ENCODE results near the gene LSM7.
"Not testable (repeated sequence)": the region's sequence is repeated elsewhere in the genome, so short reads cannot be mapped to it uniquely, and the experiment has no call there.

Gene LSM7

DNA sequence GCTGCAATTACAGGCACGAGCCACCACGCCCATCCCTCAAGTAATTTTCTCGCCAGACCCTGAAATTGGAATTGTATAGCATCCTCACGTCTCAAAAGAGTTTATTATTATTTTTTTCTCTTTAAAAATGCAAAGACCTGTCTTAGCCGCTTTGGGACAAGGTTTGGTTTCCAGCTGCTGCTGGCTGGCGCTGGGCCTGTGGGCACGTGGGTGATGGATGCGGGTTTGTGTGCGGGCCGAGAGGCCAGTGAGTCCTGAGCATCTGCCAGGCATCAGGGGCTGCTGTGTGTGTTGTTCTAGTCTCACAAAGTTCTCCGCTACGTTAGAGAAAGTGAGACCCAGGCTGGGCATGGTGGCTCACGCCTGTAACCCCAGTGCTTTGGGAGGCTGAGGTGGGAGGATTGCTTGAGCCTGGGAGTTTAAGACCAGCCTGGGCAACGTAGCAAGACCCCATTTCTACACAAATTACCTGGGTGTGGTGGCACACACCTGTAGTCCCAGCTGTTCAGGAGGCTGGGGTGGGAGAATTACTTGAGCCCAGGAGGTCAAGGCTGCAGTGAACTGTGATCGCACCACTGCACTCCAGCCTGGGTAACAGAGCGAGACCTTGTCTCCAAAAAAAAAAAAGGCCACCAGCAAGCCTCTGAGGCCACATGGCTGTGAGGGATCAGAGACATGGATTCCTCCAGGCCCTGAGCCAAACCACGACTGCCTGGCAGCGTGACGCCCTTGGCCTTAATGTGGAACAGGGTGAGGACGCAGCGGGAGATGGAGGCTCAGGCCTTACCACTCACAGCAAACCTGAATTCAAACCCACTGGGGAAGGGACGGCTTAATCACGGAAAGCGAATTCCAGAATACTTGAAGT is 27.0 kb upstream of the LSM7 start:
- peak; percentile 83 for DNase-seq

DNA sequence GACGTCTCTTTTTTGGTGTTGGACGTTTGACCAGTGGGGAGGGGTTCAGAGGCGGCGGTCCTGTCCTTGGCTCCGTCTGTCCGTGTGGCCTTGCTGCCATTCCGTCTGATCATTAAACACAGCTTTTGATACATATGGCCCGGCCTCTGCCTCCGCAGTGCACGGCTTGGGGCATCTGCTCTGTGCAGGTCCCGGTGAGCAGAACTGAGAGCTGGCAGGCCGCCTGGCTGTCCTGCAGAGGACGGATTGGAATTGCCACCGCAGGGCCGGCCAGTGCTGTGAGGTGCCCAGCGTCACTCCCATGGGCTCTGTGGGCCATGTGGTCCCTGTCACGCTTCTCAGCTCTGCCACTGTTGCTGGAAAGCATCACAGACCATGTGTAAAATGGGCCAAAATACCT is 26.3 kb upstream of the LSM7 start:
- DNase-seq, result no peak

DNA sequence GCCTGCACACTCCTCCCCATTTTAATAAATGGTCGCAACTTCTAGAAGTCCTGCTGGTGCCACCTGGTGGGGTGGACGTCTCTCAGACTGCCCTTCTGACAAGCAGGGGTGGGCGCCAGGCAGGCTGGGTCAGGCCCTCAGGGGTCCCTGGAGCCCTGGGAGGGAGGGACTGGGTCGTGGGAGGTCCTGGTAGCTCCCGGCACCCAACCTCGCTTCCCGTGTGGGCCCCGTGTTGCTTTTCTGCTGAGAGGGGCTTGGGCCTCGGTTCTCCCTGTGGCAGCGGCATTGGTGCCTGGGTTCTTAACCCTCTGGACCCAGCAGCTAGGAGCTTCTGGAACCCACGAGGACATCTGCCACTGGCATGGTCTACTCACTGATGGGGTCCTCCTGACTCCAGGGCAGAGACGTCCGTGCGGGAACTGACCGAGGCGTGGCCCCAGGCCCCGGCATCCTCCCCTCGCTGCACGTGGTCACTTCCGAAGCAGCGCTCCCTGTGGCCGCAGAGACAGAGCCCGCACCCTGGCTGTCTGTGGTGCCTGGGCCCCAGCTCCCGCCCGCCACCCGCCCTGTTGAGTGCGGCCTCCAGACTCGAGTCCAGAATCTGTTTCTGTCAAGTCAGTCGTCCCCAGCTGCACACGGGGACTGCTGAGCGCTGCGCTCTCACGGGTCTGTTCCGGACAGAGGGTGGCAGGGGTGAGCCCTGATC is 25.7 kb upstream of the LSM7 start:
- DNase-seq, result no peak

DNA sequence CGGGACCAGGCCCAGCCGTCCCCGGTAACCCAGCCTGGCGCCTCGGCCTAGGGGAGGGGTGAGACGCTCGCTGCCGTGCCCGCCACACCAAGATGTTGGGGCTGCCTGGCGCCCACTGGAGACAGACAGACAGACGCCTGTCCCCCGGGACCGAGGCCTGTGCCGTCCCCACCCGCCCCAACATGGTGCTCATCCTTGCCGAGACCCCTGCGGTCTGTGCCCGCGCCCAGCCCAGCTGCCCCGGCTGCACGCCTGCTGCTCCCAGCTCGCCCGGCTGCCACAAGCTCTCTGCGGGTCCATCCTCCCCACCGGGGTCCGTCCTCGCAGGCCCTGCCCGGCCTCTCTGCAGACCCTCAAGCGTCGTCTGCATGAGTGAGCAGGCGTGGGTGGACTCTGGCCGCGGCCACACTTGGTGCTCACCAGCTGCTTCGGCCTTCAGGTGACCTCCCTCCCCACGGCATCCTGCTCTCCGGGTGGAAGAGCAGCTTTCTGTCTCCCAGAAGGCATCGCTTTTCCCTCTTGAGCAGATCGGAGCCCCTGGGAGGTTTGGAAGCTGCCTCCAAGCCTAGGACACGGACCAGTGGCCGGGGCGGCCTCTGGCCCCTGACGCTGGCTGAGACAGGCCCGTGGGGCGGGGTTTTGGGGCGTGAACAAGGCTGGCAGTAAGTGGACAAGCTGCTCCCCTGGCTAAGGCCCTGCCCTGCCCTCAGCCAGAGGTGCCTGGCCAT is 24.9 kb upstream of the LSM7 start:
- DNase-seq, result no peak

DNA sequence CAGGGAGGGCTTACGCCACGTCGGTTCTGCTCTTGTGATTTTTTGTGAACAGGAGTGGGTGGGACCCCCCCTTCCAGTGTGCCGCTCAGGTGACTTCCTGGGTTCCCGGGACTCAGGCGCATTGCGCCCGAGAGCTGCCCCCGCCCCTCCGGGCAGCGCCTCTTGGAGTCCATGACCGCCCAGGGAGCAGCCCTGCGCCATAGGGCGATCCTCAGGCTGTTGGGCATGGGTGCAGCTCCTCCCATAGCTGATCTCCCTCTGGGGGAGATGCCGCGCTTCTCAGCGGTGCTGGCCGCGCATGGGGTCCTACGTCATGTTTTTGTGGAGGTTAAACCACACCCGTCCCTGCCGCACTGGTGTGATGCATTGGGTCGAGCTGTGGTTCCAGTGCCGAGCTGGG is 23.7 kb upstream of the LSM7 start:
- DNase-seq, result no peak

DNA sequence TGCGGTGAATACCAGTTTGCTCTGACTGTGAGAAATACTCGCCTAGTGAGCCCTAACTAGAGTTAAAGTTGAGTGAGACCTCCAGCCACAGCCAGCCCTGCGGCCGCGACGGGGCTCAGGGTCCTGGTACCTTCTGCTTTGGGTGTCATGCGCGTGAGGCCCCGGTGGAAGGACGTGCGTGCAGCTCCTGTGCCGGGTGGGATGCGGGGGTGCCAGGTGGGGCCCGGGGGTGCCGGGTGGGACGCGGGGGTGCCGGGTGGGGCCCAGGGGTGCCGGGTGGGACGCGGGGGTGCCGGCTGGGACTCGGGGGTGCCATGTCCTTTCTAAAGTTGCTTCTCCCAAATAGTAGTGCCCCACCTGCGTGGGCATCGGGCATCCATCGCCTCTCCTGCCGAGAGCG is 23.2 kb upstream of the LSM7 start:
- DNase-seq, result no peak

DNA sequence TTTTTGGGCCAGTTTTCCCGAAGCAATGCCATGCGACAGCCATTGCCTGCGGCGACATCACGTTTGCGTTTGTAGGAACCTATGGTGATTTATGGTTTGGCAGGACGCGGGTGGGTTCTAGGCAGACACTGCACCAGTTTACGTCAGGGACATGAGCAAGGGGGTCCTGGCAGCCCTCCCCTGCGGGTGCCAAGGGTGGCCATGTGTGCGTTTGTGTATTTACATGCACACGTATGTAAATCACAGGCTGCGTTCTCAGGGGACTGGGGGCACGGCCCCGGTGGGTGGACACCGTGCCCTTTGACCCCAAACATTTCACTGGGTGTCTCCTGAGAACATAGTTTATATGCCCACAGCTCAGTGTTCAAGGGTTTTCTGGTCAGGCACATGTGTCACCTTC is 22.3 kb upstream of the LSM7 start:
- no peak for DNase-seq

DNA sequence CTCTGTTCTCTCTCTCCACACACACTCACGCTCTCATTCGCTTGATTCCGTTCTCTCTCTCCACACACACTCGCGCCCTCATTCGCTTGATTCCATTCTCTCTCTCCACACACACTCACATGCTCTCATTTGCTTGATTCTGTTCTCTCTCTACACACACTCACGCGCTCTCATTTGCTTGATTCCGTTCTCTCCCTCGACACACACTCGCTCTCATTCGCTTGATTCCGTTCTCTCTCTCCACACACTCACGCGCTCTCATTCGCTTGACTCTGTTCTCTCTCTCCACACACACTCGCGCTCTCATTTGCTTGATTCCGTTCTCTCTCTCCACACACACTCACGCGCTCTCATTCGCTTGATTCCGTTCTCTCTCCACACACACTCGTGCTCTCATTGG is 21.4 kb upstream of the LSM7 start:
- not testable (repeated sequence) for DNase-seq

DNA sequence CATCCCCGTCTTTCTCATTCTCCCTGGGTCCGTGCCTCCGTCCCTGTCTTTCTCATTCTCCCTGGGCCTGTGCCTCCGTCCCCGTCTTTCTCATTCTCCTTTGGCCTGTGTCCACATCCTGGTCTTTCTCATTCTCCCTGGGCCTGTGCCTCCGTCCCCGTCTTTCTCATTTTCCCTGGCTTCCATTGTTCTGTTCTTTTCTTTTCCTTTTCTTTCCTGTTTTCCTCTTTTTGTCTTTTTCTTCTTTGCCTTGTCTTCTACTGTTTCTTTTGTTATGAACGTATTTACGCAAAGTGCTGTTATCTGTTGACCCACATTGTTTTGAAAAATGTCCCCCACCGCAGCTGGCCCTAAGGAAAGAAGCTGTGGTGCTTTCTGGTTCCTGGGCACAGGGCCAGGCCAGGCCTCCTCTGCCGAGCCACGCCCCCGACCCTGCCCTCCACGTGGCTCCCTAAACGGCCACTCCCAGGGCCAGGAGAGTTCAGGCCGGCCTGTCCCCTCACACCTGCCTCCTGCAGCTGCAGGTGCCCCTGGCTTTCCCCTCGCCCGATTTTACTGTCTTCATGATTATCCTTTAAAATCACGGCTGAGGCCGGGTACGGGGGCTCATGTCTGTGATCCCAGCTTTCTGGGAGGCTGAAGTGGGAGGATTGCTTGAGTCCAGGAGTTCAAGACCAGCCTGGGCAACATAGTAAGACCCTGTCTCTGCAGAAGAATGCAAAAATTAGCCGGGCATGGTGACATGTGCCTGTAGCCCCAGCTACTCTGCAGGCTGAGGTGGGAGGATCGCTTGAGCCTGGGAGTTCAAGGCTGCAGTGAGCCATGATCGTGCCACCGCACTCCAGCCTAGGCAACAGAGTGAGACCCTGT is 17.6 kb upstream of the LSM7 start:
- no peak for DNase-seq

DNA sequence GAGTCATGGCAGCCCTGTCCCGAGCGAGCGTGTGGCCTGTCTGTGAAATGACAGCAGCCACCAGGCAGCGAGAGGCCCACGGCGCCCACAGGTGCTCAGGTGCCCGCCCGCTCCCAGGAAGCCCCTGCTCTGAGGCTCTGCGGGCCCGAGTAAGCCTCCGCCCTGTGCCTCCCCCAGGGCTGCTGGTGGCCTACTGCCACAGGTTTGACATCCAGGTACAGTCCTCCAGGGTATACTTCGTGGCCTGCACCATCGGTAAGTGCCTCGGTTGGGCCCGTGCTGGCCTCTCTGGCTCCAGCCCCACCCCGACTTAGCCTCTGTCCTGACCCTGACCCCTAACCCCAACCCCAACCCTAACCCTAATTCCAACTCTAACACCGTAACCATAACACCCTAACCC is 16.7 kb upstream of the LSM7 start:
- DNase-seq, result no peak

DNA sequence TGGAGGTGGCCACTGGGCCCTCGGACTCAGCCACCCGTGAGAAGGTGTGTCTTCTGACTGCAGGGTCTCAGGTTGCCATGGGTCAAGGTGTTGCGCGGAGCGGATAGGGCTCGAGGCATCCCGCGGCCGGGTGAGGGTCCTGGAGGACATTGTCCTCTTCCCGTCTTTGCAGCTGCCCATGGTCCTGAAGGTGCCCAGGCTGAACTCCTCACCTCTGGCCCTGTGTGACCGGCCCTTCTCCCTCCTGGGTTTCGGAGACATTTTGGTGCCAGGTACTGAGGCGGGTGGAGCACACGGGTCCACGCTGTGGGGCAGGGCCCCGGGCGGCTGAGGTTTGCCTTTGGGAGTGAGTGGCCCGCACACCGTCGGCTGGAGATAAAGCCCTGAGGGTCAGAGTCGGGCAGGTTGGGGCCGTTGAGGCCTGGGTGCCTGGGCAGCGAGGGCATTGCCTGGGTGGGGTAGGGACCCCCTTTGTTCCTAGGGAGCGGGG is 16.0 kb upstream of the LSM7 start:
- no peak for DNase-seq

DNA sequence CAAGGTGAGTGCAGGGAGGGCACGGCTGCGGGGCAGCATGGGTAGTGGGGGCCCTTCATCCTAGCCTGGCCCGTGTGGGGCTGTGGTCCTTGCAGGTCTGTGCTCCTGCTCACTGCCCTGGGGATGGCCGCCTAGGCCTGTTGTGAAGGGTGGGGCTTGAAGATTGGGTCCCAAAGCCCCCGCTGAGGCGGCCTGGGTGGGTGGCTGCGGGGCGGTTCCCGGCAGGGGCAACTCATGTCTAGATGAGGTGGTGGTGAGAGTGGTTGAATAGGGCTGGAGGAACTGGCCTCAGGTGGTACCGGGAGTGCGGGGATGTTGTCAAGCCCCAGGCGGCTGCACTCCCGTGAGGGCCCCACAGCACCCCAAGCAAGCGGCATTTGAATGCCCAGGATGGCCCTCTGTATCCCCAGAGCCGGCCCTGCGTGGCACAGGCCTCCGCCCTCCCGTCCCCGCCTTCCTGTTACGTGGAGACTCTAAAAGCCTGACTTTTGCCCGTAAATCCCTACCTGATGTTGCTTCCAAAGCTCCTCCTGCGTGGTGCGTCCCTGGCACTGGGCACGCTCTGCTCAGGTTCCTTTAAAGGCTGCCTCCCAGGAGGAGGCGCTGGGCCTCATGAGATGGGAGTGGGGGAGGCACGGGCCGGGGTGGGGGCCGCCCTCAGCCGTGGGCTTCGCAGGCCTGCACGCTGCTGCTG is 15.1 kb upstream of the LSM7 start:
- DNase-seq, result no peak

DNA sequence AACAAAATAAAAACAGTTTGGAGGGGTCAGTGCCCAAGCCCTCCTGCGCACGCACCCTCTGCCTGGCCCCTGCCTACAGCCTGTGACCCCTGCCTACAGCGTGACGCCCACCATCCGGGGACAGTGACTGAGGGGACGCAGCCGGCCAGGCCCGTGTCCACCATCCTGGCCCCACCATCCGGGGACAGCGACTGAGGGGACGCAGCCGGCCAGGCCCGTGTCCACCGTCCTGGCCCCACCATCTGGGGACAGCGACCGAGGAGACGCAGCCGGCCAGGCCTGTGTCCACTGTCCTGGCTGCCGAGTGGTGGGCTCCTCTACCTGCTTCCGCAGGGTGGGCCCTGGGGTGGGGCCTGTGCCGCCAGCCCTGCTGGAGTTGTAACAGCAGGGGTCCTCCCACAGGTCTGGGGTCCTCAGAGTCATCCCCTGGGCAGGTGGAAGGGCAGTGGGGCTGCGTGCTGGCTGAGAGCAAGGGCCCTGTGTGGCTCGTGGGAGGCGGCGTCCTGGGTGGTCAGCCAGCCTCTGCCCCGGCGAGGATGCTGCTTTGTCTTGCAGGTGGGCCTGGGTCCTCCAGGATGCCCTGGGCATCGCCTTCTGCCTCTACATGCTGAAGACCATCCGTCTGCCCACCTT is 14.4 kb upstream of the LSM7 start:
- no peak for DNase-seq

DNA sequence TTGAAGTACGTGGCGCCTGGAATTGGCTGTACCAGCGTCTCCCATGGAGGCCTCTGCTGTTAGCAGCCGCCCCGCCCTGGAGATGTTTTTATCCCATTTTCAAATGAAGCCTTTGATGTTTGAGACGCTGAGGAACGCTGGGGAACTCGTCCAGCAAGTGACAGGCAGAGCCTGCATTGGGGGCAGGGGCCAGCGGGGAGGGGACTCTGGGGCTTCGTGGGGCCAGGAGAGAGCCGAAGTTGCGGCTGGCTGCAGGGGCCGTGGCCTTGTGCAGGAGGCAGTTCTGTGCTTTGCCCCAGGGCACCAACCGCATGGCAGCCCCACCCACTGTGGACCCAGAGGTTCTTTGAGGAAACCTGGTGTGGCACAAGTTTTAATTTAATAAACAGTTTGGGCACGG is 13.6 kb upstream of the LSM7 start:
- DNase-seq, result no peak

DNA sequence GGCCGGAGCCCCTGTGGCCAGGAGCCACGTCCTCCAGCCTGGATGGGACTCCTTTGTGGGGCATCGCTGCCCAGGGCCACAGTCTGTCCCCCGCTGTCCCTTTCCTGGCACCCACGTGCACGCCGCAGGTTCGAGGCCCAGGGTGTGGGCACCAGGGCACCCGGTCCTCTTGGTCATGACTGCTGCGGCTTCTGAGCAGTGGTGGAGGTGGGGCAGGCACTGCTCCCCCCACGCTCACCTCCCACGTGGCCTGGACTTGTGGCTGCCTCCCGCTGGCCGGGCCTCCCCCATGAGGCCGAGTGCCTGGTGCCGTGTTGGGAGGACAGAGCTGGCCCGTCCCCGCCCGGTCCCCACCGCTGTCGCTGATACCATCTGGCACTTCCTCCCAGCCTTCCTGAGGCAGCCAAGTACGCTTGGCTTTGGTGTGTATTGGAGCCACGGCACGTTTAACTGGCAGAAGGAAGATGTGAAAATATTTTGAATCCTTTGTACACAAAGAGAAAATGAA is 12.9 kb upstream of the LSM7 start:
- DNase-seq, result no peak

DNA sequence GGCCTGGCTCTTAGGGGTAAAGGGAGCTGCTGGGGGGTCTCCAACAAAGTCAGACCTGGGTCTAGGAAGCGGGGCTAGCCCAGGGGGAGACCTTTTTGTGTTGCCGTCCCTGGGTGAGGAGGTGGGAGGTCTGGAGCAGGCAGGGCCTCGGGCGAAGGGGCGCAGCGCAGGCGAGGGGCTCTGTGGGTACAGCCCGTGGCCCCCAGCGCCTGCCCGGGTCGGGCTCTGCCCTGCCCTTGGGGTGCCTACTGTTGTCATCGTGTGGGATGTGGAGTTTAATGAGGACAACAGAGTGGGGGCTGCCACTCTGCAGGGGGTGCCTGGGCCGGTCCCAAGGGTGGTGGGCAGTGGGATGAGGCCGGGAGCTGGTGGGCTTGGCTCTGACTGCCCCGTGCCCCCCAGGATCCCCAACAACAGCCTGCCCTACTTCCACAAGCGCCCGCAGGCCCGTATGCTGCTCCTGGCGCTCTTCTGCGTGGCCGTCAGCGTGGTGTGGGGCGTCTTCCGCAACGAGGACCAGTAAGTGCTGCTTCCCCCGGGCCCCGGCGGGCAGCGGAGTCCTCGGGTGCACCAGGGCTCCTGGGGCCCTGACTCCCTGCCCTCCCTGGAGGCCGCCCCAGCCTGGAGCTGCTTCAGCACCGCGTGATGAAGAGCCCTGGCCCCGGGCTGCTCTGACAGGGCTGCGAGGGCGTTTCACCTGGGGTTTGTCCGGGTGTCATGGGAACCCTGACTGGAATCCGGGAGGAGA is 12.3 kb upstream of the LSM7 start:
- DNase-seq, result no peak

DNA sequence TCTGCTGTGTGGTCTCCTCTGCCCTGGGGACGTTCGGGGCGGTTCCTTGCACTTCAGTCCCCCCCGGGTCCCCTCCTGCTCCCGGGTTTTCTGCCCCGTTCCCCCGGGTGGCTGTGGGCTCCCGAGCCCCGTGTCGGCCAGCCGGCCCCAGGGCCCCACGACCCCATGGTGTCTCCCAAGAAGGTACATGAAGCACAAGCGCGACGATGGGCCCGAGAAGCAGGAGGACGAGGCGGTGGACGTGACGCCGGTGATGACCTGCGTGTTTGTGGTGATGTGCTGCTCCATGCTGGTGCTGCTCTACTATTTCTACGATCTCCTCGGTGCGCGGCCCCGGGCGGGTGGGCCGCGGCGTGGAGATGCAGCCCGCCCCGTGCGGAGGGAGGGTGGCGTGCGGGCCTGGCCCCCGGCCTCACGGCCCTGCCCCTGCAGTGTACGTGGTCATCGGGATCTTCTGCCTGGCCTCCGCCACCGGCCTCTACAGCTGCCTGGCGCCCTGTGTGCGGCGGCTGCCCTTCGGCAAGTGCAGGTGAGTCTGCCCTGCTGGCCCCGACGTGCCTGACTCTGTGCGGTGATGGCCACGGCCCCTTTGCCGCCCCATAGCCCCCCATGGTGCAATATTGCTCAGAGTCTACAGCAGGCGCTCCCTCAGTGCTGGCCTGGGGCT is 11.4 kb upstream of the LSM7 start:
- DNase-seq, result no peak

DNA sequence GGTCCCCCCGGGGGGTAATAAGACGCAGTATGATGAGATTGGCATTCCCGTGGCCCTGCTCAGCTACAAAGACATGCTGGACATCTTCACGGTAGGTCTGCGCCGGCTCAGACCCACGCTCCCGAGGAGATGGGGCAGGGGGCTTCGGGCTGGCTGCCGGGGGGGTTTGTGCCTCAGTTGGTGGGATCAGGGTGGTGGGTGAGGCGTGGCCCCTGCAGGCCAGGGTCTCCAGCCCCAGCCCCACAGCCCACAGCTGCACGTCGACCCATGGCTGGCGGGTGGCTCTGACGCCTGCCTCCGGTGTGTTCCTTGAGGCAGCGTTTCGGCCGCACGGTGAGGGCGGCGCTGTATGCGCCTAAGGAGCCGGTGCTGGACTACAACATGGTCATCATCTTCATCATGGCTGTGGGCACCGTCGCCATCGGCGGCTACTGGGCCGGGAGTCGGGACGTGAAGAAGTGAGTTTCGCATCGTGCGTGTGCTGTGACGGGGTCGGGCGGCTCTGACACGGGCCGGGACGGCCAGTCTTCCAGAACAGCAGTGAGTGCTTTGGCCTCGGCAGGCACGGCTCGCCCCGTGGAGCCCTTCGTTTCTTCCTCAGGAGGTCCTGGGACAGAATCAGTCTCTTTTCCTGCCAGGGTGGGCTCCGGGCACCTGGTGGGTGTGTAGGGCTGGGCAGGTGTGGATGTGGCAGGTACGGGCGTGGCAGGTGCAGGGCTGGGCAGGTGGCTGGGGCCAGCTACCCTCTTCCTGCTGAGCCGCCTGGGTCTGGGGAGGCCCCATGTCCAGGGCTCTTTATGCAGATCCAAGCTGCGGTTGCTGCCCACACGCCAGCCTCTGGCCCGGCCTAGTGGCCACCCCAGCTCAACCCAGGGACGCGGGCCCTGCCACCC is 10.6 kb upstream of the LSM7 start:
- no peak for DNase-seq

Data from fibroblast of skin of scalp (primary cell).